Effector memory CD4-positive, alpha-beta T cell (primary cell): ENCODE measurements around the gene TRIM34.
A peak's percentile ranks its signal among the peaks of the same experiment; 100 is the strongest.

ENCODE experiments used
- DNase-seq, 3 donors: peaks; one replicate each; pipeline ENCODE4 v3.0.0-alpha.2; 2020
- H3K27ac ChIP-seq: 2 replicates; pipeline ENCODE4 v1.7.0; 2013; ENCODE audit warnings: mild to moderate bottlenecking, low read length, moderate library complexity; ENCODE audit not compliant: insufficient read depth, poor library complexity, severe bottlenecking
- H3K27me3 ChIP-seq: replicated peaks from 2 replicates; pipeline ENCODE4 v1.7.0; 2013; ENCODE audit warnings: mild to moderate bottlenecking, low read length; ENCODE audit not compliant: insufficient read depth, control insufficient read depth, poor library complexity, severe bottlenecking
- H3K36me3 ChIP-seq: 2 replicates; pipeline ENCODE4 v1.7.0; 2013; ENCODE audit warnings: mild to moderate bottlenecking, low read length, moderate library complexity; ENCODE audit not compliant: control insufficient read depth, insufficient read depth
- H3K4me1 ChIP-seq: 2 replicates; pipeline ENCODE4 v1.7.0; 2013; ENCODE audit warnings: low read length, mild to moderate bottlenecking; ENCODE audit not compliant: control insufficient read depth, insufficient read depth, poor library complexity, severe bottlenecking
- H3K4me3 ChIP-seq: 2 replicates; pipeline ENCODE4 v1.7.0; 2013; ENCODE audit warnings: low read length, low read depth, mild to moderate bottlenecking; ENCODE audit not compliant: insufficient read depth, poor library complexity, severe bottlenecking
- H3K9me3 ChIP-seq: 2 replicates; pipeline ENCODE4 v1.7.0; 2013; ENCODE audit warnings: mild to moderate bottlenecking, low read length, moderate library complexity; ENCODE audit not compliant: control insufficient read depth

The TRIM34 gene

DNA sequence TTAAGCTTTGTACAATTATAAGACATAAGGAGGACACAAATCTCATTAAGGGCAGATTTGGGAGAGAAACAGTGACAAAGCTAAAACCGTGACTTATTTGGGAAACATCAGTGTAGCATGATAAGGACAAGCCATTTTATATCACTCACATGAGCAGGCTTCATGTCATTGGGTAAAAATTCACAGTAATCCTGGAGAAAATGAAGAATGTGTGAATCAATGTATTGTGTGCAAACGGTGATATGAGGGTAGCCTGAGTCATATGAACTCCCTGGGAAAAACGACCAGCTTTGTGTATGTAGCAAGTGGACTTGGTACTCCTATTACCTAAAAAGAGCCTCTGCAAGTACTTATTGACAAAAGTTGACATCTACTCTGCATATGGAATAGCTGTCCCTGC is 6.0 kb upstream of the TRIM34 start:
- no peak for DNase-seq
- Histone ChIP-seq H3K4me1 (peaks cover 2% of the 10 kb centered on the region), H3K9me3 (no peaks in the 10 kb centered on the region), H3K4me3 (no peak overlapping the region), H3K27ac (no peak overlapping the region), H3K36me3 (no peaks in the 10 kb centered on the region), H3K27me3 (no peaks in the 10 kb centered on the region)

DNA sequence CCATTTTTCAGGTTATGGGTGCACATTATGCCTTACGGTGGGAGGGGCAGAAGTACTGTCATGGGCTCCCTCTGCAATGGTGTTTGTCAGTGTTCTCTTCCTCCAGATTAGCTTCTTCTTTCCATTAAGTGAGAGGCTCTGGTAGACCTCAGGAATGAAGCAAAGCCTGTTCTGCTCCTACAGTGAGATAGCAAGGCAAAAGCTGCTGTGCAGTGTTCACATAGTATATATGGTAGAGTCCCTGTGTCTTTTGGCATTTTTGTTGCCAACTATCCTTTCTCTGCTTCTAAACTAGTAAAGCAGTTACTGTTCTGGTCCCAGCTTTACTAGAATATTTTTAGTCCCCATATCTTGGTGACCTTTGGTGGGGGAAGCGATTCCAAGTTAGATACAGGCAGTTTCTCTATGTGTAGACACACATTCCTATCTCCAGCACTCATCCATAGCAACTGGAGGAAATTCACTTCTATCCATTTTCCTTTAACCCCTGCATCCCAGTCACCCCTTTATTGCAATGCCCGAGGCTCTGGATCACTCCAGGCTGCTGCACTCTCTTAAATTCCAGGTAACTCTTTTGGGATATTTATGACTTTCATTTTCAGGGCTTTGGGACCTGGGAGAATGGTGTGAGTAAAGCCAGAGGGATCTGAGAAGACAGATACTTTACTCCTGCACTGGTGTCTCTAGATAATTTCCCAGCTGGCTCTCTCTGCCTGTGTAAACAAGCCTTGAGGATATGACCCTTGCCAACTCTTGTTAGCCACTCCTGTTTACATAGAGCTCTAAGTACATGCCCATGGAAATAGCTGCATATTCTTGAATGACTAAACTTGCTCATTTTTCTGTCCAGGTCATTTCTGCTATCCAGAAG is 3.9 kb upstream of the TRIM34 start:
- Histone ChIP-seq H3K27ac (no peak overlapping the region), H3K4me1 (peaks cover 16% of the 10 kb centered on the region), H3K27me3 (no peaks in the 10 kb centered on the region), H3K36me3 (no peaks in the 10 kb centered on the region), H3K9me3 (no peaks in the 10 kb centered on the region), H3K4me3 (no peak overlapping the region)
- no peak for DNase-seq

DNA sequence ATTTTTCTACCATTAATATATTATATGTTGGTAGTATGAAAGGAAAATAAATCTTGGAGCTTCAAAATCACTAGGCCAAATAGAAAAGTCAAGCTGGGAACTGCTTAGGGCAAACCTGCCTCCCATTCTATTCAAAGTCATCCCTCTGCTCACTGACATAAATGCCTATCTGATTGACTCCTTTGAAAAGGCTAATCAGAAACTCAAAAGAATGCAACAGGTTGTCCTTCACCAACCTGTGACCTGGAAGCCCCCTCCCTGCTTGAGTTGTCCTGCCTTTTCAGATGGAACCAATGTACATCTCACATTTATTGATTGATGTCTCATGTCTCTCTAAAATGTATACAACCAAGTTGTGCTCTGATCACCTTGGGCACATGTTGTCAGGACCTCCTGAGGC is 3.2 kb upstream of the TRIM34 start:
- Histone ChIP-seq H3K4me1 (peaks cover 16% of the 10 kb centered on the region), H3K36me3 (no peaks in the 10 kb centered on the region), H3K9me3 (no peaks in the 10 kb centered on the region), H3K27ac (no peak overlapping the region), H3K4me3 (no peak overlapping the region), H3K27me3 (no peaks in the 10 kb centered on the region)
- DNase-seq = no peak

DNA sequence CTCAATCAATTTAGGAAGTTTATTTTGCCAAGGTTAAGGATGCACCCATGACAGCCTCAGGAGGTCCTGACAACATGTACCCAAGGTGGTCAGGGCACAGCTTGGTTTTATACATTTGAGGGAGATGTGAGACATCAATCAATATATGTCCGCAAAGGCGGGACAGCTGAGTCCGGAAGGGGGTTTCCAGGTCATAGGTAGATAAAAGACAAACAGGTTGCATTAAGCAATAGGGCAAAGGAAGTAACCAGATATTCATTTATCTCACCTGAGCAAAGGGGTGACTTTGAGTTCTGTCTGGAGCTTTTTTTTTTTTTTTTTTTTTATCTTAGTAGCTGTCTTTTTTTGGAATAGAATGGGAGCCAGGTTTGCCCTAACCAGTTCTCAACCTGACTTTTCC is 2.0 kb upstream of the TRIM34 start:
- no peak for DNase-seq
- Histone ChIP-seq H3K4me1 (peaks cover 16% of the 10 kb centered on the region), H3K36me3 (no peaks in the 10 kb centered on the region), H3K9me3 (no peaks in the 10 kb centered on the region), H3K4me3 (no peak overlapping the region), H3K27ac (no peak overlapping the region), H3K27me3 (no peaks in the 10 kb centered on the region)

DNA sequence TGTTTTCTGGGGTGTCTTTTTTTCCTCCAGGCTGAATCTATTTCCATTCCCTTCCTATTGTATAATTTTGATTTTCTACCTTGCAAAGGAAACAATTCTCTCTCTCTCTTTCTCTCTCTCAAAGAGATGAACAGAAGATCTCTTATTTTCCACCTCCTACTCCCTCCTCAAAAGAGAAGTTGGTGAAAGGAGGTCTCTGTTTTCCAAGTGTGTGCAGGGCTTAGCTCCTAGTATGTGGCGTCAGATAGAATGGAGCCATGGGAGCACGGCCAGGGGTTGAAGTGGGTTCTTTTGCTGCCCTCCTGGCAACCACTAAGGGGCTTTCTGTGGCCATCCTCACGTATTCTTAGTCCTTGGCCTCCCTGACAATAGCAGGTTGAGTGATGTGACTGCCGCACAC is 480 bp downstream of the TRIM34 start:
- peak overlapping the region; percentile 70 for H3K27ac ChIP-seq
- no peaks in the 10 kb centered on the region for H3K9me3 ChIP-seq
- no peaks in the 10 kb centered on the region for H3K36me3 ChIP-seq
- no peak for DNase-seq
- H3K4me3 ChIP-seq = peak overlapping the region; percentile 76
- H3K27me3 ChIP-seq = no peaks in the 10 kb centered on the region
- peaks cover 16% of the 10 kb centered on the region for H3K4me1 ChIP-seq

GRCh38 chr11:5626196-5626595 is 1.4 kb downstream of the TRIM34 start:
- H3K4me3 ChIP-seq = no peak overlapping the region
- H3K27me3 ChIP-seq = no peaks in the 10 kb centered on the region
- H3K9me3 ChIP-seq = no peaks in the 10 kb centered on the region
- DNase-seq = no peak
- no peak overlapping the region for H3K27ac ChIP-seq
- H3K36me3 ChIP-seq = no peaks in the 10 kb centered on the region
- H3K4me1 ChIP-seq = peaks cover 16% of the 10 kb centered on the region

DNA sequence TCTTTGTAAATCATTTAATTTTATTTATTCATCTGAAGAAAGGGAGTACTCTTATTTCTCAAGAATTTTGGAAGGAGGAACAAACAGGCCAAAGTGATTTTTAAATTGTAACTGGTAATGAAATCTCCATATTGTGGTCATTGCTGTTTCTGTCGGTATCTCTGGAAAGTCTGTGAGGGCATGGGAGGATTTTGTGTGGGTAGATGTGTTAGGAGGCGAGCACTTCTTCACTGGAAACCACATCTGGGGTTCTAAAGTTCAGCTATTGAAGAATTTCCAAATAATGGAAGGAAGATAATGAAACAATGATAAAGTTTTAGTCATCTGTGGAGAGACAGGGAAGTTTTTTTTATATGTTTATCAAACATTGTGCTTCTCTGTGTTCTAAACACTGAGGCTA is 6.6 kb downstream of the TRIM34 start:
- H3K4me1 ChIP-seq = no peaks in the 10 kb centered on the region
- DNase-seq = no peak
- H3K27ac ChIP-seq = no peak overlapping the region
- no peak overlapping the region for H3K4me3 ChIP-seq
- H3K36me3 ChIP-seq = peaks cover 10% of the 10 kb centered on the region
- H3K9me3 ChIP-seq = no peaks in the 10 kb centered on the region
- no peaks in the 10 kb centered on the region for H3K27me3 ChIP-seq

DNA sequence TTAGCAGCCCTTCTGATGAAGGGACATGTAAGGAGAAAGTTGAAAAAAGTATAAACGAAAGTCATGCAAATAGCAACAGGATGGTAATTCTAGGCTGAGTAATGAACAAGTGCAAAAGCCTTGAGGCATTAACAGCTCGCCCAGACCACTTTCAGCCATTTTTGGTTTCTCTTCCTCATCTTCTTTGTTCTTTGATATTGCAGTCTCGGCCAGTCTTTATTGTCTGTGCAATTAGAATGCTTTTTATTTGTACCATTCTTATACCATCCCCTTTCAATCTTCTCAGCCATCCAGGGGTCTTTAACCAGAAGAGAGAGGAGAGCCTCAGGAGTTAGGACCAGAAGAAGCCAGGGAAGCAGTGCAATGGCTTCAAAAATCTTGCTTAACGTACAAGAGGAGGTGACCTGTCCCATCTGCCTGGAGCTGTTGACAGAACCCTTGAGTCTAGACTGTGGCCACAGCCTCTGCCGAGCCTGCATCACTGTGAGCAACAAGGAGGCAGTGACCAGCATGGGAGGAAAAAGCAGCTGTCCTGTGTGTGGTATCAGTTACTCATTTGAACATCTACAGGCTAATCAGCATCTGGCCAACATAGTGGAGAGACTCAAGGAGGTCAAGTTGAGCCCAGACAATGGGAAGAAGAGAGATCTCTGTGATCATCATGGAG is 7.3 kb downstream of the TRIM34 start:
- no peaks in the 10 kb centered on the region for H3K9me3 ChIP-seq
- H3K4me1 ChIP-seq = no peaks in the 10 kb centered on the region
- H3K4me3 ChIP-seq = no peak overlapping the region
- no peak overlapping the region for H3K27ac ChIP-seq
- peaks cover 10% of the 10 kb centered on the region for H3K36me3 ChIP-seq
- no peaks in the 10 kb centered on the region for H3K27me3 ChIP-seq
- DNase-seq = no peak

DNA sequence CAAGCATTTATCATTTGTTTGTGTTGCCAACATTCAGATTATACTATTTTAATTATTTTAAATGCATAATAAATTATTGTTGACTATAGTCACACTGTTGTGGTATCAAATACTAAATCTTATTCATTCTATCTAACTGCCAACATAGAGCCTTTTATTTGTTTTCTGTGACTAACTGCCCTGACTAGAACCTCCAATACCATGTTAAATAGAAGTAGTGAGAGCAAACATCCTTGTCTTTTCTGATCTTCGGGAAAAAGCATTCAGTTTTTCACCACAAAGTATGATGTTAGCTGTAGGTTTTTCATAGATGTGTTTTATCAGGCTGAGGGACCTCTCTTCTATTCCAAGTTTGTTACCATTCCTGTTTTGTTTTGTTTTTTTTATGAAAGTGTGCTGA is 15.2 kb downstream of the TRIM34 start:
- H3K9me3 ChIP-seq = no peaks in the 10 kb centered on the region
- no peak for DNase-seq
- H3K27me3 ChIP-seq = no peaks in the 10 kb centered on the region
- no peak overlapping the region for H3K27ac ChIP-seq
- no peak overlapping the region for H3K4me3 ChIP-seq
- H3K36me3 ChIP-seq = peaks cover 28% of the 10 kb centered on the region
- H3K4me1 ChIP-seq = no peaks in the 10 kb centered on the region

- H3K4me1 ChIP-seq = no peaks in the 10 kb centered on the region
- no peak overlapping the region for H3K4me3 ChIP-seq
- no peak overlapping the region for H3K27ac ChIP-seq
- H3K27me3 ChIP-seq = no peaks in the 10 kb centered on the region
- peaks cover 19% of the 10 kb centered on the region for H3K36me3 ChIP-seq
- no peaks in the 10 kb centered on the region for H3K9me3 ChIP-seq
- no peak for DNase-seq
These were observed 18.8 kb downstream of the TRIM34 start for GRCh38 chr11:5643585-5643984.
